NCI-H69 (cell line): ENCODE measurements around the gene PLPP4.

Experiments
- DNase-seq: peaks from one replicate; lab custom pipeline; 2025; lab: John Stamatoyannopoulos, UW

Gene PLPP4

GRCh38 chr10:120607710-120608703 is 151.0 kb downstream of the PLPP4 start:
- peak; percentile 2 for DNase-seq

- DNase-seq, result peak; percentile 71
Observed at GRCh38 chr10:120609006-120609405, 152.0 kb downstream of the PLPP4 start.

- peak; percentile 15 for DNase-seq
Observed at GRCh38 chr10:120610791-120611190, 153.8 kb downstream of the PLPP4 start.

- DNase-seq, result no peak
Observed at GRCh38 chr10:120612756-120613155, 155.7 kb downstream of the PLPP4 start.

- DNase-seq, result no peak
Observed at GRCh38 chr10:120613180-120613579, 156.2 kb downstream of the PLPP4 start.

GRCh38 chr10:120614680-120615079 is 157.7 kb downstream of the PLPP4 start:
- no peak for DNase-seq

GRCh38 chr10:120616311-120616911 is 159.4 kb downstream of the PLPP4 start:
- no peak for DNase-seq

GRCh38 chr10:120628197-120628596 is 171.2 kb downstream of the PLPP4 start:
- DNase-seq, result peak; percentile 25

GRCh38 chr10:120630266-120630665 is 173.2 kb downstream of the PLPP4 start:
- no peak for DNase-seq

- DNase-seq, result no peak
Observed at GRCh38 chr10:120632047-120632446, 175.0 kb downstream of the PLPP4 start.

- no peak for DNase-seq
Observed at GRCh38 chr10:120632942-120633341, 175.9 kb downstream of the PLPP4 start.

GRCh38 chr10:120634659-120635058 is 177.6 kb downstream of the PLPP4 start:
- DNase-seq, result no peak
